HG03457 (cell line): Measurements from ENCODE around the gene NPHS1.

ENCODE experiments used
- ATAC-seq: cut with Tn5 transposase; IDR thresholded peaks from one replicate; pipeline ENCODE4 v1.9.1; 2021; ENCODE audit warnings: moderate number of reproducible peaks; ENCODE audit not compliant: unreplicated experiment

The NPHS1 gene

GRCh38 chr19:35789978-35790944, 62.0 kb downstream of the NPHS1 start:
- ATAC-seq = no peak

GRCh38 chr19:35789195-35789977, 62.9 kb downstream of the NPHS1 start:
- no peak for ATAC-seq

- no peak for ATAC-seq
Measured at GRCh38 chr19:35788205-35788960, 63.9 kb downstream of the NPHS1 start.

GRCh38 chr19:35787227-35787799, 65.0 kb downstream of the NPHS1 start:
- no peak for ATAC-seq

- ATAC-seq = no peak
Measured at GRCh38 chr19:35786299-35787160, 65.8 kb downstream of the NPHS1 start.

GRCh38 chr19:35785339-35785627, 67.0 kb downstream of the NPHS1 start:
- ATAC-seq = no peak

GRCh38 chr19:35784503-35785338, 67.6 kb downstream of the NPHS1 start:
- no peak for ATAC-seq

- no peak for ATAC-seq
Measured at GRCh38 chr19:35783469-35784434, 68.6 kb downstream of the NPHS1 start.

GRCh38 chr19:35782589-35782988, 69.7 kb downstream of the NPHS1 start:
- ATAC-seq = no peak

- ATAC-seq = no peak
Measured at GRCh38 chr19:35781650-35782049, 70.7 kb downstream of the NPHS1 start.

GRCh38 chr19:35780717-35781116, 71.6 kb downstream of the NPHS1 start:
- no peak for ATAC-seq

GRCh38 chr19:35780058-35780457, 72.2 kb downstream of the NPHS1 start:
- ATAC-seq = no peak

- no peak for ATAC-seq
Measured at GRCh38 chr19:35779033-35779432, 73.3 kb downstream of the NPHS1 start.

- ATAC-seq = no peak
Measured at GRCh38 chr19:35777961-35778360, 74.3 kb downstream of the NPHS1 start.

GRCh38 chr19:35777086-35777841, 75.0 kb downstream of the NPHS1 start:
- no peak for ATAC-seq

GRCh38 chr19:35776102-35776788, 76.1 kb downstream of the NPHS1 start:
- ATAC-seq = no peak
